ENCODE data around the gene MRRF.

- TF ChIP-seq CTCF (IDR thresholded peaks at IDR 0.05) = no peak
- TF ChIP-seq POLR2A (IDR thresholded peaks at IDR 0.05) = no peak
- TF ChIP-seq POLR2AphosphoS5 (IDR thresholded peaks at IDR 0.05) = no peak
- TF ChIP-seq EP300 (IDR thresholded peaks at IDR 0.05) = no peak
Observed at GRCh38 chr9:122364117-122364782, 99.6 kb downstream of the MRRF start.

Measured in stomach (tissue), 4 donors.